ENCODE data around the gene BRME1. TPM values are rescaled to one million over a fixed set of nuclear protein-coding genes. Genes with fewer than 3 reads are reported as not detected.
"Not testable (repeated sequence)": the region's sequence is repeated elsewhere in the genome, so short reads cannot be mapped to it uniquely, and the experiment has no call there.

The BRME1 gene
- total RNA-seq, 2 donors from 2014 or later, result 0.28 to 0.70 TPM

- Histone ChIP-seq H3K4me3 (no peak overlapping the region), H3K4me1 (no peaks in the 10 kb centered on the region), H3K27ac (no peak overlapping the region), H3K36me3 (peaks cover 10% of the 10 kb centered on the region), H3K9me3 (no peaks in the 10 kb centered on the region), H3K27me3 (no peaks in the 10 kb centered on the region)
- no peak for TF ChIP-seq CTCF (IDR thresholded peaks at IDR 0.05)
- no peak for DNase-seq (ENCODE audit: low spot score)
Observed at GRCh38 chr19:13930402-13930801, 24.5 kb upstream of the BRME1 start.

- Histone ChIP-seq H3K27ac (no peak overlapping the region), H3K9me3 (no peaks in the 10 kb centered on the region), H3K36me3 (peaks cover 13% of the 10 kb centered on the region), H3K4me3 (no peak overlapping the region), H3K27me3 (no peaks in the 10 kb centered on the region), H3K4me1 (no peaks in the 10 kb centered on the region)
- no peak for DNase-seq (ENCODE audit: low spot score)
- TF ChIP-seq CTCF (IDR thresholded peaks at IDR 0.05), result no peak
Observed at GRCh38 chr19:13929956-13930355, 24.0 kb upstream of the BRME1 start.

- H3K27me3 ChIP-seq, result no peaks in the 10 kb centered on the region
- no peaks in the 10 kb centered on the region for H3K4me1 ChIP-seq
- H3K27ac ChIP-seq, result no peak overlapping the region
- H3K36me3 ChIP-seq, result peaks cover 19% of the 10 kb centered on the region
- DNase-seq (ENCODE audit: low spot score), result no peak
- H3K4me3 ChIP-seq, result no peak overlapping the region
- H3K9me3 ChIP-seq, result no peaks in the 10 kb centered on the region
- no peak for TF ChIP-seq CTCF (IDR thresholded peaks at IDR 0.05)
Observed at GRCh38 chr19:13929340-13929739, 23.4 kb upstream of the BRME1 start.

- DNase-seq (ENCODE audit: low spot score), result no peak
- no peaks in the 10 kb centered on the region for H3K4me1 ChIP-seq
- TF ChIP-seq CTCF (IDR thresholded peaks at IDR 0.05), result no peak
- H3K36me3 ChIP-seq, result peaks cover 44% of the 10 kb centered on the region
- no peaks in the 10 kb centered on the region for H3K27me3 ChIP-seq
- no peaks in the 10 kb centered on the region for H3K9me3 ChIP-seq
- H3K4me3 ChIP-seq, result no peak overlapping the region
- H3K27ac ChIP-seq, result no peak overlapping the region
Observed at GRCh38 chr19:13926715-13927114, 20.8 kb upstream of the BRME1 start.

GRCh38 chr19:13926010-13926409, 20.1 kb upstream of the BRME1 start:
- H3K27me3 ChIP-seq, result no peaks in the 10 kb centered on the region
- no peaks in the 10 kb centered on the region for H3K9me3 ChIP-seq
- H3K27ac ChIP-seq, result no peak overlapping the region
- H3K4me1 ChIP-seq, result no peaks in the 10 kb centered on the region
- no peak for TF ChIP-seq CTCF (IDR thresholded peaks at IDR 0.05)
- H3K36me3 ChIP-seq, result peaks cover 51% of the 10 kb centered on the region
- H3K4me3 ChIP-seq, result no peak overlapping the region
- no peak for DNase-seq (ENCODE audit: low spot score)

- DNase-seq (ENCODE audit: low spot score), result no peak
- peaks cover 62% of the 10 kb centered on the region for H3K36me3 ChIP-seq
Observed at GRCh38 chr19:13923194-13923987, 17.5 kb upstream of the BRME1 start.

GRCh38 chr19:13922118-13922517, 16.2 kb upstream of the BRME1 start:
- H3K4me3 ChIP-seq; H3K4me1 ChIP-seq; DNase-seq (ENCODE audit: low spot score): not testable (repeated sequence)

More at GRCh38 chr19:13923194-13923987, 17.5 kb upstream of the BRME1 start:
- Histone ChIP-seq H3K4me1 (no peaks in the 10 kb centered on the region), H3K9me3 (no peaks in the 10 kb centered on the region), H3K27ac (no peak overlapping the region), H3K4me3 (no peak overlapping the region), H3K27me3 (no peaks in the 10 kb centered on the region)
- TF ChIP-seq CTCF (IDR thresholded peaks at IDR 0.05), result no peak

More at GRCh38 chr19:13922118-13922517, 16.2 kb upstream of the BRME1 start:
- peaks cover 73% of the 10 kb centered on the region for H3K36me3 ChIP-seq
- not testable (repeated sequence) for H3K27ac ChIP-seq, H3K9me3 ChIP-seq, H3K27me3 ChIP-seq

Measured in right atrium auricular region (tissue), 2 donors.